NCI-H526 treated with DMSO at 0.1 percent for 48 hours (cell line): Measurements from ENCODE around the gene GALNT12.

Experiments used
- DNase-seq: peaks from one replicate; lab custom pipeline; 2025; lab: John Stamatoyannopoulos, UW

GALNT12 gene

GRCh38 chr9:98807070-98807813, at the start of gene GALNT12:
Gene GALNT12 (plus strand): TSS chr9:98807670. CDS start chr9:98807699, 29 bp downstream.
- DNase-seq = no peak

- no peak for DNase-seq
Measured at GRCh38 chr9:98760231-98760630, 47.2 kb upstream of the GALNT12 start.

GRCh38 chr9:98763986-98764745, 43.3 kb upstream of the GALNT12 start:
- no peak for DNase-seq

- DNase-seq = no peak
Measured at GRCh38 chr9:98765256-98765655, 42.2 kb upstream of the GALNT12 start.

GRCh38 chr9:98766586-98766985, 40.9 kb upstream of the GALNT12 start:
- DNase-seq = no peak

GRCh38 chr9:98767196-98767595, 40.3 kb upstream of the GALNT12 start:
- no peak for DNase-seq

- no peak for DNase-seq
Measured at GRCh38 chr9:98767915-98768314, 39.6 kb upstream of the GALNT12 start.

GRCh38 chr9:98768344-98768743, 39.1 kb upstream of the GALNT12 start:
- no peak for DNase-seq

- no peak for DNase-seq
Measured at GRCh38 chr9:98770717-98771116, 36.8 kb upstream of the GALNT12 start.

GRCh38 chr9:98771209-98771874, 36.1 kb upstream of the GALNT12 start:
- no peak for DNase-seq

- DNase-seq = no peak
Measured at GRCh38 chr9:98772364-98773155, 34.9 kb upstream of the GALNT12 start.

GRCh38 chr9:98773721-98774120, 33.7 kb upstream of the GALNT12 start:
- DNase-seq = no peak

GRCh38 chr9:98774746-98775145, 32.7 kb upstream of the GALNT12 start:
- DNase-seq = no peak

- peak; percentile 4 for DNase-seq
Measured at GRCh38 chr9:98775831-98776441, 31.5 kb upstream of the GALNT12 start.

GRCh38 chr9:98777618-98778017, 29.9 kb upstream of the GALNT12 start:
- no peak for DNase-seq

- DNase-seq = no peak
Measured at GRCh38 chr9:98778251-98778650, 29.2 kb upstream of the GALNT12 start.

GRCh38 chr9:98778711-98779530, 28.5 kb upstream of the GALNT12 start:
- no peak for DNase-seq

GRCh38 chr9:98780059-98780749, 27.3 kb upstream of the GALNT12 start:
- no peak for DNase-seq

GRCh38 chr9:98781588-98782383, 25.7 kb upstream of the GALNT12 start:
- no peak for DNase-seq
